ENCODE measurements around the gene OR4D10.
A peak's percentile ranks its signal among the peaks of the same experiment; 100 is the strongest.
"Not testable (repeated sequence)": the region's sequence is repeated elsewhere in the genome, so short reads cannot be mapped to it uniquely, and the experiment has no call there.

The OR4D10 gene

GRCh38 chr11:59473015-59473414 is at the start of gene OR4D10:
Gene OR4D10 (plus strand): TSS chr11:59473315. CDS start chr11:59477430, 4,115 bp downstream.
- no peak for DNase-seq

- no peak for DNase-seq
These were observed 49.3 kb upstream of the OR4D10 start for GRCh38 chr11:59423835-59424234.

- no peak for DNase-seq
These were observed 48.0 kb upstream of the OR4D10 start for GRCh38 chr11:59425131-59425530.

GRCh38 chr11:59426361-59427067 is 46.6 kb upstream of the OR4D10 start, which contains the start of gene OR5A2:
Gene OR5A2 (minus strand): TSS chr11:59426413. CDS start chr11:59422953, 3,460 bp downstream.
- no peak for DNase-seq

- DNase-seq: no peak
These were observed 46.1 kb upstream of the OR4D10 start for GRCh38 chr11:59427068-59427382.

GRCh38 chr11:59429924-59430516 is 43.1 kb upstream of the OR4D10 start:
- peak; percentile 29 for DNase-seq

GRCh38 chr11:59436169-59436568 is 36.9 kb upstream of the OR4D10 start, which contains the start of gene OR5A1:
Gene OR5A1 (plus strand): TSS chr11:59436469. CDS start chr11:59443169, 6,700 bp downstream.
- no peak for DNase-seq

- DNase-seq: no peak
These were observed 35.3 kb upstream of the OR4D10 start for GRCh38 chr11:59437770-59438169.

GRCh38 chr11:59445624-59446023 is 27.5 kb upstream of the OR4D10 start:
- DNase-seq: not testable (repeated sequence)

GRCh38 chr11:59448484-59448883 is 24.6 kb upstream of the OR4D10 start:
- no peak for DNase-seq

- DNase-seq: no peak
These were observed 16.5 kb upstream of the OR4D10 start, which contains the start of gene OR4D6 for GRCh38 chr11:59456661-59457060. Gene OR4D6 (plus strand): TSS chr11:59456961. CDS start chr11:59456961, 0 bp downstream.

GRCh38 chr11:59459916-59460315 is 13.2 kb upstream of the OR4D10 start:
- DNase-seq: no peak

- no peak for DNase-seq
These were observed 9.9 kb upstream of the OR4D10 start for GRCh38 chr11:59463190-59463641.

GRCh38 chr11:59475176-59475575 is 2.1 kb downstream of the OR4D10 start:
- DNase-seq: no peak

GRCh38 chr11:59479906-59480305 is 6.8 kb downstream of the OR4D10 start:
- DNase-seq: no peak

GRCh38 chr11:59480359-59480758 is 7.2 kb downstream of the OR4D10 start:
- DNase-seq: no peak

GRCh38 chr11:59501931-59502330 is 28.8 kb downstream of the OR4D10 start:
- no peak for DNase-seq

- no peak for DNase-seq
These were observed 30.2 kb downstream of the OR4D10 start, which contains the start of gene OR4D11 for GRCh38 chr11:59503276-59503675. Gene OR4D11 (plus strand): TSS chr11:59503576. CDS start chr11:59503576, 0 bp downstream.

- no peak for DNase-seq
These were observed 38.0 kb downstream of the OR4D10 start, which contains the start of gene OR4D9 for GRCh38 chr11:59510941-59511589. Gene OR4D9 (plus strand): TSS chr11:59511539. CDS start chr11:59514913, 3,374 bp downstream.

- DNase-seq: no peak
These were observed 38.6 kb downstream of the OR4D10 start for GRCh38 chr11:59511675-59512074.

GRCh38 chr11:59520139-59520538 is 47.0 kb downstream of the OR4D10 start:
- DNase-seq: not testable (repeated sequence)

GRCh38 chr11:59520741-59521140 is 47.6 kb downstream of the OR4D10 start:
- DNase-seq: no peak

- DNase-seq: no peak
These were observed 50.4 kb downstream of the OR4D10 start for GRCh38 chr11:59523541-59523940.

- DNase-seq: no peak
These were observed 55.6 kb downstream of the OR4D10 start for GRCh38 chr11:59528711-59529110.
